Neutrophil (primary cell): ENCODE measurements around the gene XXYLT1.

Source experiments
- H3K27ac ChIP-seq: fragments of 200-600 bp; sonication (generic); 2 replicates; pipeline ENCODE4 v1.5.1; 2016; ENCODE audit warnings: mild to moderate bottlenecking, moderate library complexity
- H3K27me3 ChIP-seq: fragments of 200-600 bp; sonication (generic); 2 replicates; pipeline ENCODE4 v1.6.0; 2016; ENCODE audit warnings: mild to moderate bottlenecking
- H3K36me3 ChIP-seq: fragments of 200-600 bp; sonication (generic); 2 replicates; pipeline ENCODE4 v1.5.1; 2017
- H3K4me1 ChIP-seq, 2 experiments: fragments of 200-600 bp in 1 of 2; sonication (generic) in 1 of 2; 1 replicate in 1 of 2; 2 replicates in 1 of 2; pipeline versions ENCODE4 v1.5.1 to v1.6.1; 2013 to 2016; ENCODE audit warnings: low read depth in 1 of 2, low read length in 1 of 2, mild to moderate bottlenecking in 1 of 2, moderate library complexity in 1 of 2; ENCODE audit not compliant: control insufficient read depth in 1 of 2, insufficient read depth in 1 of 2
- H3K4me3 ChIP-seq, 2 experiments: fragments of 200-600 bp in 1 of 2; sonication (generic) in 1 of 2; 1 replicate in 1 of 2; 2 replicates in 1 of 2; pipeline ENCODE4 v1.5.1; 2013 to 2016; ENCODE audit warnings: low read depth in 1 of 2, low read length in 1 of 2, mild to moderate bottlenecking in 1 of 2, moderate library complexity in 1 of 2
- H3K9me3 ChIP-seq: fragments of 200-600 bp; sonication (generic); 2 replicates; pipeline ENCODE4 v1.5.1; 2016
- TF ChIP-seq, protein P1 (sequence below): fragments of 200-600 bp; sonication (generic); IDR thresholded peaks from 2 replicates; pipeline ENCODE4 v1.5.1; 2016; ENCODE audit warnings: antibody characterized with exemption

The XXYLT1 gene

DNA sequence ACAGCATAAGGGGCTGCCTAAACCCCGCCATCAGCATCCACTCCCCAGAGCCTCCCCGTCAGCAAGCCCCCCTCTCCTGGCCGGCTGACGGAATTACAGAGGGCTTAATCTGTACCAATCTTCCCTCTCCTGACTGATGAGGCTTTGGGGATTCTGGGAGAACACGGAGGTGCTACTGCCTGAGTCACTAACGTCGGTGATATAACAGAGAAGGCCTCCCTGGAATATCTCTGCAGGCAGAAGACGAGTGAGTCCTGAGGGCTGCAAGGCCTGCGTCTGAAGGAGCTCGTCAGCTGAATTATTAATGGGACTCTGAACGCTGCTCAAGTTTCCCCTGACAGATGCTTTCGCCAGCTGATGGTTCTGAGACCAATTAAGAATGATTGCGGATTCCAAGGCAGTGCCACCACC, 147.7 kb downstream of the XXYLT1 start:
- peaks cover 2 to 5% of the 10 kb centered on the region in 2 experiments for H3K4me1 ChIP-seq
- H3K27me3 ChIP-seq = no peaks in the 10 kb centered on the region
- H3K9me3 ChIP-seq = no peaks in the 10 kb centered on the region
- no peak overlapping the region for H3K4me3 ChIP-seq
- no peaks in the 10 kb centered on the region for H3K36me3 ChIP-seq
- no peak overlapping the region for H3K27ac ChIP-seq
- TF ChIP-seq, protein P1, sequence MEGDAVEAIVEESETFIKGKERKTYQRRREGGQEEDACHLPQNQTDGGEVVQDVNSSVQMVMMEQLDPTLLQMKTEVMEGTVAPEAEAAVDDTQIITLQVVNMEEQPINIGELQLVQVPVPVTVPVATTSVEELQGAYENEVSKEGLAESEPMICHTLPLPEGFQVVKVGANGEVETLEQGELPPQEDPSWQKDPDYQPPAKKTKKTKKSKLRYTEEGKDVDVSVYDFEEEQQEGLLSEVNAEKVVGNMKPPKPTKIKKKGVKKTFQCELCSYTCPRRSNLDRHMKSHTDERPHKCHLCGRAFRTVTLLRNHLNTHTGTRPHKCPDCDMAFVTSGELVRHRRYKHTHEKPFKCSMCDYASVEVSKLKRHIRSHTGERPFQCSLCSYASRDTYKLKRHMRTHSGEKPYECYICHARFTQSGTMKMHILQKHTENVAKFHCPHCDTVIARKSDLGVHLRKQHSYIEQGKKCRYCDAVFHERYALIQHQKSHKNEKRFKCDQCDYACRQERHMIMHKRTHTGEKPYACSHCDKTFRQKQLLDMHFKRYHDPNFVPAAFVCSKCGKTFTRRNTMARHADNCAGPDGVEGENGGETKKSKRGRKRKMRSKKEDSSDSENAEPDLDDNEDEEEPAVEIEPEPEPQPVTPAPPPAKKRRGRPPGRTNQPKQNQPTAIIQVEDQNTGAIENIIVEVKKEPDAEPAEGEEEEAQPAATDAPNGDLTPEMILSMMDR = no peak

DNA sequence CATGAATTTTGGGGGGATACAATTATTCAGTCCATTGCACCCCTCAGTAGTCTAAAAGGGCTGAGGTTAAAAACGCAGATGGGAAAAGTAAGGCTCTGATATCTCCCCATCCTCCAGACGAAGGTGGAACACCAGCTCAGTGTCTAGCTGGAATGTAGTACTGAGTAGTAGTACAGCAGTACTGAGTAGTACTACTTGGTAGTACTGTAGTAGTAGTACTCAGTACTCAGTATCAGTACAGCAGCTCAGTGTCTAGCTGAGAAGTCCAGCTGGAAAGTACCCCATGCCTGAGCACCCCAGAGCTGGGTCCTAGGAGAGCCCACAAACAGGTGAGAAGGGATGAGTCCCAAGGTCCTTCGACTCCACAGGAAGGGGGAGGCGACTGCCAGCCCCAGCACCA, 148.7 kb downstream of the XXYLT1 start:
- Histone ChIP-seq H3K27me3 (no peaks in the 10 kb centered on the region), H3K9me3 (no peaks in the 10 kb centered on the region), H3K27ac (no peak overlapping the region), H3K4me3 (no peak overlapping the region), H3K36me3 (no peaks in the 10 kb centered on the region), H3K4me1 (peaks cover 4 to 5% of the 10 kb centered on the region in 2 experiments)
- TF ChIP-seq, protein P1 = no peak

DNA sequence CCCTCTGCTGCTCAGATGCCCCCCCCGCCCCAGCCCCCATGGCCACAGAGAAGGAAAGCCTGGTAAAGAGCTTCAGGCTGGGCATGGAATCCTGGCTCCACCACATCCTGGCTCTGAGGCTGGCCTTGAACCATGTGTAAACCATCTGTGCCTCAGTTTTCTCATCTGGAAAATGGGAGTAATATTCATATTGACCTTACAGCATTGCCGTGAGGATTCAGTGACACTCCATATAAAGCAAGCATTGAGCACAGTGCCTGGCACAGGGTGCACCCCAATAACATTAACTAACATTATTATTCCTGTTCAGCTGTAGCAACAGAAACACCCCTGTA, 150.7 kb downstream of the XXYLT1 start:
- no peaks in the 10 kb centered on the region for H3K36me3 ChIP-seq
- H3K27me3 ChIP-seq = no peaks in the 10 kb centered on the region
- H3K4me3 ChIP-seq = no peak overlapping the region
- no peaks in the 10 kb centered on the region for H3K9me3 ChIP-seq
- TF ChIP-seq, protein P1 = no peak
- no peak overlapping the region for H3K27ac ChIP-seq
- peaks cover 4 to 5% of the 10 kb centered on the region in 2 experiments for H3K4me1 ChIP-seq

DNA sequence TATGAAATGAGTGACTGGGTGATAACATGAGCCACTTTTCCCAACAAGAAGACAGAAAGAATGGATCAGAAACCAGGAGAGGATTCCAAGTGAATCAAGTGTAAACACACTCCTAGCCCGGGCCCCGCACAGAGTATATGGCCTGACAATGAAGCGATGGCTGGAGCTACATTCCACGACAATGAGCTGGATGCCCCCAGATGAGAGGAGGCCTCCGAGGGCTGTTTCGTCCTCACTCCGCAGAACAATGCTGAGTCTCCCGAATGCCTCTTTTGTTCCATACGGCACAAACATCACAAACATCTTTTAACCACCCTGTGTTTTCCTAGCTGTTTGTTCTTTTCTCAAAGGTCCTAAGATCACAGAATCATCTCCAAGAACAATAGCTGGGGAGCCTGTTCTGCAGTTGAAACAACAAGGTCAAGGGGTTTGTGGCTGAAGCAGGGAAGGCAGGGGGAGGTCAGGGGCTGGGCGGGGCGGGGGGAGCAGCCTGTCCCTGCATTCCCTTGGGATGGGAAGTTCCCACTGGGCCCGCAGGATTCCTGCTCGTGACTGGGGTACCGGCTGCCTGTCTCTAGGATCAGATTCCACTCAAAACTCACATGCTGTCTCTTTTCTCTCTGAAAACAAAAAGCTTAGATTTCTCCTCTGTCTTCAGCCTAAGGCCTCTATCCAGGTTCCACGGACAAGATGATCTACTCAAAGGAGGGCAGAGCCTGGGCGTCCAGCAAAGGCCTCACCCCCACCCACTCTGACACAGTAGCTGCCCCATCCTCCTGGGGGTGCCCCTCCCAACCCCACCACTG, 151.3 kb downstream of the XXYLT1 start:
- Histone ChIP-seq H3K27me3 (no peaks in the 10 kb centered on the region), H3K9me3 (no peaks in the 10 kb centered on the region), H3K4me3 (no peak overlapping the region), H3K27ac (no peak overlapping the region), H3K36me3 (no peaks in the 10 kb centered on the region), H3K4me1 (peaks cover 4 to 5% of the 10 kb centered on the region in 2 experiments)
- TF ChIP-seq, protein P1 = no peak

DNA sequence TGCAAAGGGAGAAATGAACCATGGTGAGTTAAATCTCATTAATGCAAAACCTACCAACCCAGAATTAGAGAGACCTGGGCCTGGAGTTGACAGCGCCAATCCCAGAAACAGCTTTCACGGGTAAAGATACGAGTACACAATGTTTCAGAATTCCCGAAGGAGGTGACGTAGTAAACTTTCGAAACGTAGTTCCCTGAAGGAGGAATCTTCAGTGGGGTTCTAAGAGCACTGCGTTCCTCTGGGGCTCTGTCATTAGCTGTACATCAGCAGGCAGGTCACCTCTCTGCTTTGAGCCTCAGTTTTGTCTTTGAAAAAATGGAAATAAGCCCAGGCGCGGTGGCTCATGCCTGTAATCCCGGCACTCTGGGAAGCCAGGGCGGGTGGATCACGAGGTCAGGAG, 152.3 kb downstream of the XXYLT1 start:
- Histone ChIP-seq H3K27ac (no peak overlapping the region), H3K9me3 (no peaks in the 10 kb centered on the region), H3K4me1 (peaks cover 4 to 5% of the 10 kb centered on the region in 2 experiments), H3K4me3 (no peak overlapping the region), H3K27me3 (no peaks in the 10 kb centered on the region), H3K36me3 (no peaks in the 10 kb centered on the region)
- TF ChIP-seq, protein P1 = no peak
